Fibroblast of skin of left quadriceps (primary cell): ENCODE measurements around the gene FNIP1.
A peak's percentile ranks its signal among the peaks of the same experiment; 100 is the strongest.
"Not testable (repeated sequence)": the region's sequence is repeated elsewhere in the genome, so short reads cannot be mapped to it uniquely, and the experiment has no call there.

Experiments used
- DNase-seq, 2 experiments: peaks; one replicate each; pipeline ENCODE4 v3.0.0-alpha.2; 2013; ENCODE audit warnings: low read depth in 2 of 2

Gene FNIP1

DNA sequence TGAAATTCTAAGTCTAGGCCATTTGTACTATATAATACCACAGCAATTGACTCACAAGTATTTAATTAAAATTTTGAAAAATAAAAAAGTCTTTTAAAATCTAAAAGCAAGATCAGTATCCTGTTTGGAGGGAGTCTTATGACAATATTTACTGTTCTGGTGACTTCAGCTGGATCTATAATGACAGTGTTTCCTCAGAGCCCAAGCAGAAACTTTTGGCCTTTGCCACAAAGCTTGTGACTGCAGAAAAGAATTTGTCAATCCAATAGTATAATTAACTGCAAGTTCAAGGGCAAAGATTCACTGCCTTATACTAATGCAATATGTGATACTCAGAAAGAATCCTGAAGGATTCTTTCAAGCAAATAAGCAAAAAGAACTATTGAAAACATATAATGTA lies 112.2 kb downstream of the FNIP1 start:
- DNase-seq: no peak

- DNase-seq: peak in 1 of 2 experiments; percentile 9
Measured at GRCh38 chr5:131684051-131684450, 112.8 kb downstream of the FNIP1 start.

DNA sequence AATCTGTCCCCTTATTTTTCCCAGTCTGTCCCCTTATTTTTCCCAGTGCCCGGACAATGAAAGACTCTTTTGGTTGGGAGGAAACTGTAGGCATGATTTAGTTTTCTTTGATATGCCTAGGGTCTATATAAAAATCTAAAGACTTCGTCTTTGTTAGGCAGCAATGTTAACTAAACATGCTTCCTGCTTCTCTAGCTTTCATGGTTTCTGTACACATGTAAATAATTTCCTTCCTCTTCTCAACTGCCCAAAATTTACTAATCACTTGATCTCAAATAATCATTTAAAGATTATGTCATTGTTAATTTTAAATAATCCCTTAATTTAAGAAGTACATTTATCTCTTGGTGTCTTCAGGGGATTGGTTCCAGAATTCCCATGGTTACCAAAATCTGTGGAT lies 114.0 kb downstream of the FNIP1 start:
- DNase-seq: no peak

- no peak for DNase-seq
Measured at GRCh38 chr5:131682175-131682574, 114.6 kb downstream of the FNIP1 start.

DNA sequence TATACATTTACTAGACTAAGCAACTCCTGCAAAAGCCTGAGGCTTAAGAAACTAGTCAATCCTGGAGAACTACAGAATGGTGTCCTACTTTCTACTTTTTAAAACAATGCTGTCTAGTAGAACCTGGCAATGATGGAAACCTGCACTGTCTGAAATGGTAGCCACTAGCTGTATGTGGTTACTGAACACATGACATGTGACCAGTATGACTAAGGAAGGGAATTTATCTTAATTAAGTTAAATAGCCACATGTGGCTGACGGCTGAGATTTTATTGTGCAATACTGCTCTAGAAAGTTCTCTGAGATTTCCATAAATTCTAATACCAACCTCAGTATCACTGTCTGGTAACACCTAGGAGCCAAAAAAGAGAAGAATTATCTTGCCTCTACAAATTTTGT lies 116.9 kb downstream of the FNIP1 start:
- peak; percentile 71 for DNase-seq

- DNase-seq: not testable (repeated sequence)
Measured at GRCh38 chr5:131678273-131678672, 118.5 kb downstream of the FNIP1 start.

GRCh38 chr5:131677115-131677514 lies 119.7 kb downstream of the FNIP1 start:
- no peak for DNase-seq

- no peak for DNase-seq
Measured at GRCh38 chr5:131672776-131673175, 124.0 kb downstream of the FNIP1 start.

GRCh38 chr5:131671994-131672655 lies 124.7 kb downstream of the FNIP1 start:
- peak; percentile 76 to 77 for DNase-seq

DNA sequence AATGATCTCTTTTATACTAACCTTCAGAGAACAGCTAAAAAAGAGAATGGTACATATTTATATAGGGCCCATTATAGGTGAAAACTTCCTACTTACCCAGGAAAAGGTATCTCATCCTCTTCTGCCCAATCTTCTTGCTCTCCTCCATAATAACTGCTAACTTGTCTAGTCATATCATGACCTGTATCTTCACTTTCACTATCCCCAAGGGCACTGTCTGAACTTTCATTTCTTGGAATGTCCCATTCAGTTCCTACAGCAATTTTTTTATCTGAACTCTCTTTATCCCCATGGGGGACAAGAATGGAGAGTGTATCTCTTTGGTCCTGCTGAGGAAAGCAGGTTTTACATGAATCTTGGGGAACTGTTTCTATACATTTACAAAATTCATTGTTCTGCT lies 125.4 kb downstream of the FNIP1 start:
- no peak for DNase-seq

GRCh38 chr5:131664929-131665328 lies 131.9 kb downstream of the FNIP1 start:
- no peak for DNase-seq

- no peak for DNase-seq
Measured at GRCh38 chr5:131661933-131662332, 134.9 kb downstream of the FNIP1 start.

GRCh38 chr5:131659841-131660240 lies 137.0 kb downstream of the FNIP1 start:
- no peak for DNase-seq

DNA sequence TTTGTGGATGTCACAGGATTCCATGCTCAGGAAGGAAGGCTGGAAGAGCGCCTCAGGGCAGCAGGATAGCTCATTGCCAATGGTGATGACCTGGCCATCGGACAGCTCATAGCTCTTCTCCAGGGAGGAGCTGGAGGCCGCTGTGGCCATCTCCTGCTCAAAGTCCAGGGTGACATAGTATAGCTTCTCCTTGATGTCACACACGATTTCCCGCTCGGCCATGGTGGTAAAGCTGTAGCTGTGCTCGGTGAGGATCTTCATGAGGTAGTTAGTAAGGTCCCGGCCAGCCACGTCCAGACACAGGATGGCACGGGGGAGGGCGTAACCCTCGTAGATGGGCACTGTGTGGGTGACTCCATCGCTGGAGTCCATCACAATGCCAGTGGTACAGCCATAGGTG lies 137.5 kb downstream of the FNIP1 start:
- no peak for DNase-seq

GRCh38 chr5:131654776-131655175 lies 142.0 kb downstream of the FNIP1 start:
- DNase-seq: no peak

- DNase-seq: no peak
Measured at GRCh38 chr5:131654309-131654708, 142.5 kb downstream of the FNIP1 start.

- DNase-seq: no peak
Measured at GRCh38 chr5:131649161-131649560, 147.7 kb downstream of the FNIP1 start.

GRCh38 chr5:131647048-131647769 lies 149.6 kb downstream of the FNIP1 start:
- no peak for DNase-seq

GRCh38 chr5:131644822-131645221 lies 152.0 kb downstream of the FNIP1 start:
- DNase-seq: no peak

GRCh38 chr5:131644370-131644769 lies 152.4 kb downstream of the FNIP1 start:
- no peak for DNase-seq

GRCh38 chr5:131641494-131641893 lies 155.3 kb downstream of the FNIP1 start:
- no peak for DNase-seq

DNA sequence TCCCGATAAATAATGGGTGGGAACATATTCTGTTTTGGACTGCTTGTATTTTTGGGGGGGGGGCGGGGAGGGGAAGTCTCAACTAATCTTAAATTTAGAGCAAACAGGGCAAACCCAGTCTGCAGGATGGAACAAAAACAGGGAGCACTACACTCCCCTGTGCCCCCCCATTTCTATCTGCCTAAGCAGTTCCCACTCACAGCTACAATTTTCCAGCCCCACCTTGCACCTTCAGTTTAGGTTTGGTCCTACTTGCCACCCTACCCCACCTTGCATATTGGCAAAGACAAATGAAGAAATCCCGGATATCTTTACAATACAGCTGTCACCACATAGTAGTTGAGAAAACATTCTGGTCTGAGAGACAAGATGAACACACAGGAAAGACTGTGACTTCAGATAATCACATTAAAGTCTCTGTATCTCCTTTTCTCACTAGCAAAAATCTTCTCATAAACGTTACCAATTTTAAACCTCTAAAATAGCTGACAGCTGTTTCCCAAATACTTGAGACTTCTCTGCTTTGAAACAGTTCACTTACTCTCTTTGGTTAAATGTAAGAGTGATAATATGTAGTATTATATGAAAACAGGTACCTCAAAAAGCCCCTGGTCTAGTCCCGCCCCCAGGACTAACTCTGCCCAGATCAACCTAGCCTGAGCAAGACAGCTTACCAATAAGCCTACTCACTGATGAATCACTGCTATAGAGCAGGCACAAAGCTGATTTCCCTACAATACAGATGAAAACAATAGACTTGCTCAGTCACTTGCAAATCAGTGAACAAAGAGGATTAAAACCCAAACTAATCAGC lies 156.6 kb downstream of the FNIP1 start:
- no peak for DNase-seq

- no peak for DNase-seq
Measured at GRCh38 chr5:131639148-131639547, 157.7 kb downstream of the FNIP1 start.
